CD14-positive monocyte (primary cell): ENCODE measurements around the gene CSN3. TPM values are rescaled to one million over a fixed set of nuclear protein-coding genes. Genes with fewer than 3 reads are reported as not detected.

Source experiments
- DNase-seq, 3 donors: peaks; one replicate each; pipeline ENCODE4 v3.0.0-alpha.2; 2011 to 2022
- H2AFZ ChIP-seq: 2 replicates; pipeline ENCODE4 v1.6.0; 2012; ENCODE audit warnings: mild to moderate bottlenecking, low read depth, low read length, inconsistent platforms; ENCODE audit not compliant: insufficient read depth, poor library complexity, severe bottlenecking
- H3K27ac ChIP-seq, 2 donors: 1 replicate in 1 of 2; 2 replicates in 1 of 2; pipeline ENCODE4 v1.5.1; 2012 to 2013; ENCODE audit warnings: low read length in 2 of 2, control low read depth in 1 of 2, inconsistent platforms in 1 of 2, low read depth in 1 of 2, mild to moderate bottlenecking in 1 of 2
- H3K27me3 ChIP-seq, 2 donors: one replicate each; pipeline versions ENCODE4 v1.6.0 to v1.6.1; 2011 to 2013; ENCODE audit warnings: low read length in 2 of 2; ENCODE audit not compliant: control insufficient read depth in 2 of 2, insufficient read depth in 2 of 2
- H3K36me3 ChIP-seq, 2 donors: replicated peaks in 1 of 2; 1 replicate in 1 of 2; 2 replicates in 1 of 2; pipeline versions ENCODE4 v1.5.1 to v1.6.1; 2012 to 2013; ENCODE audit warnings: low read length in 2 of 2, control low read depth in 1 of 2, inconsistent platforms in 1 of 2, mild to moderate bottlenecking in 1 of 2; ENCODE audit not compliant: insufficient read depth in 2 of 2, control insufficient read depth in 1 of 2
- H3K4me1 ChIP-seq, 2 donors: 1 replicate in 1 of 2; 2 replicates in 1 of 2; pipeline versions ENCODE4 v1.5.1 to v1.6.1; 2012 to 2013; ENCODE audit warnings: low read length in 2 of 2, control low read depth in 1 of 2, inconsistent platforms in 1 of 2, mild to moderate bottlenecking in 1 of 2, moderate library complexity in 1 of 2; ENCODE audit not compliant: insufficient read depth in 2 of 2, control insufficient read depth in 1 of 2
- H3K4me2 ChIP-seq: replicated peaks from 2 replicates; pipeline ENCODE3; 2012; ENCODE audit warnings: low read length, moderate library complexity, mild to moderate bottlenecking; ENCODE audit not compliant: poor library complexity, severe bottlenecking; ENCODE audit errors: extremely low read depth
- H3K4me3 ChIP-seq, 3 experiments: fragments of 200-600 bp in 1 of 3; sonication (generic) in 1 of 3; replicated peaks in 1 of 3; 1 replicate in 2 of 3; 2 replicates in 1 of 3; pipeline ENCODE4 v1.5.1; 2011 to 2013; ENCODE audit warnings: low read length in 3 of 3, mild to moderate bottlenecking in 3 of 3, control low read depth in 2 of 3, low read depth in 2 of 3, inconsistent platforms in 1 of 3, moderate library complexity in 1 of 3
- H3K79me2 ChIP-seq: 2 replicates; pipeline ENCODE4 v1.6.0; 2012; ENCODE audit warnings: mild to moderate bottlenecking, control low read depth, inconsistent platforms, low read length, moderate library complexity; ENCODE audit not compliant: insufficient read depth
- H3K9ac ChIP-seq: 2 replicates; pipeline ENCODE4 v1.6.0; 2017; ENCODE audit warnings: low read length, mild to moderate bottlenecking; ENCODE audit not compliant: insufficient read depth, poor library complexity, severe bottlenecking
- H3K9me3 ChIP-seq, 2 donors: replicated peaks in 1 of 2; 1 replicate in 1 of 2; 2 replicates in 1 of 2; pipeline versions ENCODE4 v1.5.1 to v1.6.1; 2012 to 2013; ENCODE audit warnings: low read length in 2 of 2, control low read depth in 1 of 2; ENCODE audit not compliant: control insufficient read depth in 1 of 2, insufficient read depth in 1 of 2
- H4K20me1 ChIP-seq: 2 replicates; pipeline ENCODE4 v1.6.0; 2012; ENCODE audit warnings: mild to moderate bottlenecking, low read length, control low read depth, moderate library complexity; ENCODE audit not compliant: insufficient read depth
- H3K27ac Mint-ChIP-seq, 7 donors: one replicate each; pipeline ENCODE4 v1.8.0; 2020; ENCODE audit warnings: mild to moderate bottlenecking in 7 of 7, mixed read lengths in 7 of 7, moderate library complexity in 6 of 7, inconsistent platforms in 2 of 7
- H3K27me3 Mint-ChIP-seq, 3 donors: one replicate each; pipeline ENCODE4 v1.8.0; 2021 to 2022; ENCODE audit warnings: low read depth in 3 of 3, mild to moderate bottlenecking in 3 of 3, mixed read lengths in 3 of 3, moderate library complexity in 3 of 3, inconsistent platforms in 1 of 3
- H3K36me3 Mint-ChIP-seq, 2 donors: one replicate each; pipeline ENCODE4 v1.8.0; 2020; ENCODE audit warnings: mixed read lengths in 2 of 2, inconsistent platforms in 1 of 2, mild to moderate bottlenecking in 1 of 2
- H3K4me1 Mint-ChIP-seq: one replicate; pipeline ENCODE4 v1.8.0; 2020; ENCODE audit warnings: mild to moderate bottlenecking, mixed read lengths
- H3K4me3 Mint-ChIP-seq, 2 donors: one replicate each; pipeline ENCODE4 v1.8.0; 2020; ENCODE audit warnings: mild to moderate bottlenecking in 2 of 2, mixed read lengths in 2 of 2, moderate library complexity in 1 of 2
- H3K9me3 Mint-ChIP-seq, 7 donors: one replicate each; pipeline ENCODE4 v1.8.0; 2020 to 2022; ENCODE audit warnings: mixed read lengths in 7 of 7, mild to moderate bottlenecking in 6 of 7, moderate library complexity in 6 of 7, inconsistent platforms in 2 of 7
- CTCF ChIP-seq: fragments of 200-600 bp; IDR thresholded peaks from one replicate; pipeline ENCODE4 v1.8.0; 2022; ENCODE audit warnings: antibody characterized with exemption, mild to moderate bottlenecking
- WGBS: methylation state at CpG from one replicate; pipeline ENCODE4 v1.1.5; 2013; ENCODE audit warnings: missing lambda C conversion rate; ENCODE audit not compliant: insufficient coverage; 5-methylcytosine and 5-hydroxymethylcytosine counted together
- intact Hi-C, 2 donors: fragments of 100-400 bp; cut with micrococcal nuclease; formaldehyde crosslinking; loops; one replicate each; pipeline versions ENCODE4 v1.15.0 to v1.15.1; 2023
- polyA plus RNA-seq, 3 donors: library from polyadenylated mRNA; depleted of rRNA in 1 of 3; unstranded in 2 of 3; stranded (reverse) in 1 of 3; fragments of 300-500 nt in 2 of 3; fragments of >200 nt in 1 of 3; fragmentation: Illumina TruSeq in 2 of 3; gene quantifications; 1 replicate in 2 of 3; 2 replicates in 1 of 3; pipeline ENCODE4 v1.2.3, GENCODE V29; 2012 to 2021

CSN3 gene
- polyA plus RNA-seq, 3 donors = not detected

- Mint-ChIP-seq H3K36me3 (no peaks in the 10 kb centered on the region), H3K27me3 (peaks cover 0 to 2% (median 0%) of the 10 kb centered on the region in 3 donors), H3K27ac (no peak overlapping the region), H3K9me3 (peaks cover 0 to 2% (median 0%) of the 10 kb centered on the region in 7 donors), H3K4me3 (no peak overlapping the region), H3K4me1 (no peaks in the 10 kb centered on the region)
- Histone ChIP-seq H3K79me2 (no peaks in the 10 kb centered on the region), H3K27ac (no peak overlapping the region), H4K20me1 (no peaks in the 10 kb centered on the region), H3K36me3 (no peaks in the 10 kb centered on the region), H3K4me3 (no peak overlapping the region), H3K9me3 (no peaks in the 10 kb centered on the region), H3K4me2 (no peak overlapping the region), H3K27me3 (no peaks in the 10 kb centered on the region), H3K4me1 (no peaks in the 10 kb centered on the region), H3K9ac (no peak overlapping the region), H2AFZ (no peak overlapping the region)
- DNase-seq = no peak
- WGBS = no CpG with 5 or more reads among the region's 1 CpG
- TF ChIP-seq CTCF = no peak
- intact Hi-C loops = no loop called here
Observed at GRCh38 chr4:70288651-70289050, 46.3 kb downstream of the CSN3 start.

- H3K9me3 ChIP-seq = peaks cover 0 to 4% of the 10 kb centered on the region in 2 donors
- H2AFZ ChIP-seq = no peak overlapping the region
- no peak overlapping the region for H3K9ac ChIP-seq
- no peak for TF ChIP-seq CTCF
- no peak overlapping the region for H3K4me2 ChIP-seq
- no peaks in the 10 kb centered on the region for H3K27me3 ChIP-seq
- no peaks in the 10 kb centered on the region for H4K20me1 ChIP-seq
- Mint-ChIP-seq H3K4me3 (no peak overlapping the region), H3K27me3 (peaks cover 0 to 2% (median 0%) of the 10 kb centered on the region in 3 donors), H3K27ac (no peak overlapping the region), H3K36me3 (no peaks in the 10 kb centered on the region), H3K4me1 (no peaks in the 10 kb centered on the region), H3K9me3 (peaks cover 0 to 6% (median 2%) of the 10 kb centered on the region in 7 donors)
- DNase-seq = no peak
- intact Hi-C loops = no loop called here
- H3K36me3 ChIP-seq = no peaks in the 10 kb centered on the region
- no peaks in the 10 kb centered on the region for H3K79me2 ChIP-seq
- no peaks in the 10 kb centered on the region for H3K4me1 ChIP-seq
- H3K4me3 ChIP-seq = no peak overlapping the region
- H3K27ac ChIP-seq = no peak overlapping the region
- WGBS = 100% methylated on average over 1 of the region's 2 CpGs
Observed at GRCh38 chr4:70291341-70291740, 48.9 kb downstream of the CSN3 start.
